GM18519 (cell line): Measurements from ENCODE around the gene TNFRSF21.
"Not testable (repeated sequence)": the region's sequence is repeated elsewhere in the genome, so short reads cannot be mapped to it uniquely, and the experiment has no call there.

Experiments used
- ATAC-seq: cut with Tn5 transposase; IDR thresholded peaks from one replicate; pipeline ENCODE4 v1.9.1; 2021; ENCODE audit warnings: mild to moderate bottlenecking, moderate library complexity; ENCODE audit not compliant: unreplicated experiment, low FRiP score

Gene TNFRSF21

GRCh38 chr6:47290124-47290834 is 19.4 kb downstream of the TNFRSF21 start:
- no peak for ATAC-seq

- no peak for ATAC-seq
Observed at GRCh38 chr6:47288267-47289090, 21.2 kb downstream of the TNFRSF21 start.

GRCh38 chr6:47286301-47286700 is 23.4 kb downstream of the TNFRSF21 start:
- no peak for ATAC-seq

- ATAC-seq: no peak
Observed at GRCh38 chr6:47283993-47284392, 25.7 kb downstream of the TNFRSF21 start.

- no peak for ATAC-seq
Observed at GRCh38 chr6:47278545-47278944, 31.2 kb downstream of the TNFRSF21 start.

GRCh38 chr6:47277702-47278101 is 32.0 kb downstream of the TNFRSF21 start:
- ATAC-seq: no peak

- no peak for ATAC-seq
Observed at GRCh38 chr6:47276377-47276776, 33.3 kb downstream of the TNFRSF21 start.

GRCh38 chr6:47275640-47276039 is 34.1 kb downstream of the TNFRSF21 start:
- no peak for ATAC-seq

GRCh38 chr6:47275132-47275531 is 34.6 kb downstream of the TNFRSF21 start:
- not testable (repeated sequence) for ATAC-seq

GRCh38 chr6:47268572-47269187 is 41.0 kb downstream of the TNFRSF21 start:
- ATAC-seq: no peak

GRCh38 chr6:47267301-47267700 is 42.4 kb downstream of the TNFRSF21 start:
- ATAC-seq: no peak

- no peak for ATAC-seq
Observed at GRCh38 chr6:47265971-47266370, 43.7 kb downstream of the TNFRSF21 start.

GRCh38 chr6:47264775-47265184 is 44.9 kb downstream of the TNFRSF21 start:
- no peak for ATAC-seq

- ATAC-seq: no peak
Observed at GRCh38 chr6:47263268-47263667, 46.4 kb downstream of the TNFRSF21 start.

GRCh38 chr6:47262231-47262630 is 47.5 kb downstream of the TNFRSF21 start:
- ATAC-seq: no peak

- no peak for ATAC-seq
Observed at GRCh38 chr6:47261191-47261590, 48.5 kb downstream of the TNFRSF21 start.

GRCh38 chr6:47260021-47260420 is 49.7 kb downstream of the TNFRSF21 start:
- no peak for ATAC-seq

GRCh38 chr6:47258724-47259347 is 50.9 kb downstream of the TNFRSF21 start:
- no peak for ATAC-seq

GRCh38 chr6:47256981-47257730 is 52.5 kb downstream of the TNFRSF21 start:
- no peak for ATAC-seq

- no peak for ATAC-seq
Observed at GRCh38 chr6:47256361-47256760, 53.3 kb downstream of the TNFRSF21 start.
